Fibroblast of lung (primary cell): Measurements from ENCODE around the gene ATRIP. TPM values are rescaled to one million over a fixed set of nuclear protein-coding genes. Genes with fewer than 3 reads are reported as not detected.

Source experiments
- DNase-seq, 2 donors: peaks; one replicate each; pipeline versions ENCODE4 v3.0.0 to v3.0.0-alpha.2; 2010; ENCODE audit warnings: low read depth in 2 of 2
- H2AFZ ChIP-seq: 2 replicates; pipeline ENCODE4 v1.5.1; 2012; ENCODE audit warnings: low read length, control low read depth, inconsistent platforms
- H3K27ac ChIP-seq: 2 replicates; pipeline ENCODE4 v1.5.1; 2011; ENCODE audit warnings: low read length, control low read depth; ENCODE audit not compliant: insufficient read depth
- H3K27me3 ChIP-seq: 2 replicates; pipeline ENCODE4 v1.5.1; 2011; ENCODE audit warnings: mild to moderate bottlenecking, low read length; ENCODE audit not compliant: control insufficient read depth, insufficient read depth
- H3K36me3 ChIP-seq: 2 replicates; pipeline ENCODE4 v1.5.1; 2011; ENCODE audit warnings: low read length; ENCODE audit not compliant: control insufficient read depth, insufficient read depth
- H3K4me1 ChIP-seq: 2 replicates; pipeline ENCODE4 v1.5.1; 2011; ENCODE audit warnings: low read length; ENCODE audit not compliant: control insufficient read depth, insufficient read depth; ENCODE audit errors: extremely low read depth
- H3K4me2 ChIP-seq: 2 replicates; pipeline ENCODE4 v1.5.1; 2011; ENCODE audit warnings: low read length, control low read depth; ENCODE audit not compliant: insufficient read depth; ENCODE audit errors: extremely low read depth
- H3K4me3 ChIP-seq, 4 experiments: fragments of 200-600 bp in 1 of 4; sonication (generic) in 1 of 4; replicated peaks in 1 of 4; 2 replicates each; pipeline ENCODE4 v1.5.1; 2011 to 2016; ENCODE audit warnings: low read length in 4 of 4, low read depth in 3 of 4, mild to moderate bottlenecking in 3 of 4, control low read depth in 2 of 4, inconsistent platforms in 1 of 4, mixed read lengths in 1 of 4; ENCODE audit not compliant: insufficient read depth in 1 of 4; ENCODE audit errors: control extremely low read depth in 1 of 4
- H3K79me2 ChIP-seq: 2 replicates; pipeline ENCODE4 v1.5.1; 2012; ENCODE audit warnings: mild to moderate bottlenecking, low read length, inconsistent platforms; ENCODE audit not compliant: control insufficient read depth, insufficient read depth
- H3K9ac ChIP-seq: 2 replicates; pipeline ENCODE4 v1.5.1; 2011; ENCODE audit warnings: mild to moderate bottlenecking, low read length, control low read depth; ENCODE audit not compliant: insufficient read depth
- H3K9me3 ChIP-seq: 2 replicates; pipeline ENCODE4 v1.5.1; 2012; ENCODE audit warnings: low read depth, low read length; ENCODE audit not compliant: control insufficient read depth, insufficient read depth
- H4K20me1 ChIP-seq: 2 replicates; pipeline ENCODE4 v1.5.1; 2011; ENCODE audit warnings: low read length; ENCODE audit not compliant: control insufficient read depth, insufficient read depth; ENCODE audit errors: extremely low read depth
- EZH2 ChIP-seq: IDR thresholded peaks from 2 replicates; pipeline ENCODE4 v1.5.1; 2012; ENCODE audit warnings: low read length, control low read depth, mild to moderate bottlenecking; ENCODE audit errors: missing control alignments
- polyA plus RNA-seq, 2 donors: library from polyadenylated mRNA; depleted of rRNA in 1 of 2; stranded (reverse) in 1 of 2; unstranded in 1 of 2; fragments of >200 nt; gene quantifications; 2 replicates each; pipeline ENCODE4 v1.2.1, GENCODE V29; 2011 to 2012; ENCODE audit warnings: missing spikeins in 1 of 2
- total RNA-seq: library from RNA; depleted of rRNA; stranded (reverse); fragments of >200 nt; gene quantifications from 2 replicates; pipeline ENCODE4 v1.2.1, GENCODE V29; 2014
- TF ChIP-seq, protein P1 (sequence below), 2 donors: IDR thresholded peaks in 1 of 2; conservative IDR thresholded peaks in 1 of 2; 1 replicate in 1 of 2; 2 replicates in 1 of 2; pipeline ENCODE4 v1.5.1; 2011 to 2012; ENCODE audit warnings: low read length in 2 of 2, control low read depth in 1 of 2, inconsistent platforms in 1 of 2, low read depth in 1 of 2, mild to moderate bottlenecking in 1 of 2

The ATRIP gene
- total and polyA plus RNA-seq, 2 donors (not counting 1 experiment from before 2014, with no cell fraction given) = 3.0 to 5.0 TPM

DNA sequence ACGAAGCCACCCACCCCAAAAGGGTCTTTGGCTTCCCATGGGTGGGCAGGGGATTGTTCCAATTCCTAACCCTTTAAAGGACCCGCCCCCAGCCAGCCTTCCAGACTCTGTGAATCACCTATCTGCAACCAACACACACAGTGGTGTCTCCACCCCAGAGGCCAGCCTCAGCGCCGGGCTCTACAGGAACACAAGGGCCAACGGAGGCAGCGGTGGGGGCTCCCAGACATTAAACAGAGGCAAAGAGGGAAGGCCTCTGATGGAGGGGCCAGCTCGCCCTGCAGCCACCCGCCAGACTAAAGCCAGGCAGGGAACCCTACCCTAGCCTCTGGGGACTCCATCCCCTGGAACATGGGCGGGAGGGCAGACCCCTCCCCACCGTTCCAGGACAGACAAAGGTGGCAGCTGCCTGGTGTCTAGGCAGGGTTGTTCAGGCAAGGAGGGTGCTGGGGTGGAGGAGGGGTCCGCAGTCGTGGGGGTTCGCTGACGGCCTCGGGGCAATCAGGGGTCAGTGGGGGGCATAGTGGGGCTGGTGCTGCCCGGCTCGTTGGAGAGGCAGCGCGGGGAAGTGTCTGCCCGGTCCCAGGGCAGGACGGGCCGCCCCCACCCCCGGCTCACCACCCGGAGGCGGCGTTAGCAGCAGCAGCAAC lies 57.0 kb downstream of the ATRIP start:
- peak overlapping the region; percentile 67 for H2AFZ ChIP-seq
- H3K27me3 ChIP-seq = no peaks in the 10 kb centered on the region
- H4K20me1 ChIP-seq = no peaks in the 10 kb centered on the region
- H3K4me3 ChIP-seq = peak overlapping the region; percentile 66 to 84 (median 76)
- H3K9me3 ChIP-seq = no peaks in the 10 kb centered on the region
- peak overlapping the region; percentile 59 for H3K27ac ChIP-seq
- H3K36me3 ChIP-seq = no peaks in the 10 kb centered on the region
- H3K79me2 ChIP-seq = no peaks in the 10 kb centered on the region
- no peak for TF ChIP-seq EZH2
- TF ChIP-seq, protein P1, sequence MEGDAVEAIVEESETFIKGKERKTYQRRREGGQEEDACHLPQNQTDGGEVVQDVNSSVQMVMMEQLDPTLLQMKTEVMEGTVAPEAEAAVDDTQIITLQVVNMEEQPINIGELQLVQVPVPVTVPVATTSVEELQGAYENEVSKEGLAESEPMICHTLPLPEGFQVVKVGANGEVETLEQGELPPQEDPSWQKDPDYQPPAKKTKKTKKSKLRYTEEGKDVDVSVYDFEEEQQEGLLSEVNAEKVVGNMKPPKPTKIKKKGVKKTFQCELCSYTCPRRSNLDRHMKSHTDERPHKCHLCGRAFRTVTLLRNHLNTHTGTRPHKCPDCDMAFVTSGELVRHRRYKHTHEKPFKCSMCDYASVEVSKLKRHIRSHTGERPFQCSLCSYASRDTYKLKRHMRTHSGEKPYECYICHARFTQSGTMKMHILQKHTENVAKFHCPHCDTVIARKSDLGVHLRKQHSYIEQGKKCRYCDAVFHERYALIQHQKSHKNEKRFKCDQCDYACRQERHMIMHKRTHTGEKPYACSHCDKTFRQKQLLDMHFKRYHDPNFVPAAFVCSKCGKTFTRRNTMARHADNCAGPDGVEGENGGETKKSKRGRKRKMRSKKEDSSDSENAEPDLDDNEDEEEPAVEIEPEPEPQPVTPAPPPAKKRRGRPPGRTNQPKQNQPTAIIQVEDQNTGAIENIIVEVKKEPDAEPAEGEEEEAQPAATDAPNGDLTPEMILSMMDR (conservative IDR thresholded peaks at IDR 0.05 in 1 of 2, IDR thresholded peaks at IDR 0.05 in 1 of 2; ENCODE audit: low read depth in 1 of 2, low read length in 2 of 2) = no peak
- peak; percentile 37 to 69 for DNase-seq
- H3K9ac ChIP-seq = peak overlapping the region; percentile 74
- peaks cover 12% of the 10 kb centered on the region for H3K4me1 ChIP-seq
- H3K4me2 ChIP-seq = peak overlapping the region; percentile 97

DNA sequence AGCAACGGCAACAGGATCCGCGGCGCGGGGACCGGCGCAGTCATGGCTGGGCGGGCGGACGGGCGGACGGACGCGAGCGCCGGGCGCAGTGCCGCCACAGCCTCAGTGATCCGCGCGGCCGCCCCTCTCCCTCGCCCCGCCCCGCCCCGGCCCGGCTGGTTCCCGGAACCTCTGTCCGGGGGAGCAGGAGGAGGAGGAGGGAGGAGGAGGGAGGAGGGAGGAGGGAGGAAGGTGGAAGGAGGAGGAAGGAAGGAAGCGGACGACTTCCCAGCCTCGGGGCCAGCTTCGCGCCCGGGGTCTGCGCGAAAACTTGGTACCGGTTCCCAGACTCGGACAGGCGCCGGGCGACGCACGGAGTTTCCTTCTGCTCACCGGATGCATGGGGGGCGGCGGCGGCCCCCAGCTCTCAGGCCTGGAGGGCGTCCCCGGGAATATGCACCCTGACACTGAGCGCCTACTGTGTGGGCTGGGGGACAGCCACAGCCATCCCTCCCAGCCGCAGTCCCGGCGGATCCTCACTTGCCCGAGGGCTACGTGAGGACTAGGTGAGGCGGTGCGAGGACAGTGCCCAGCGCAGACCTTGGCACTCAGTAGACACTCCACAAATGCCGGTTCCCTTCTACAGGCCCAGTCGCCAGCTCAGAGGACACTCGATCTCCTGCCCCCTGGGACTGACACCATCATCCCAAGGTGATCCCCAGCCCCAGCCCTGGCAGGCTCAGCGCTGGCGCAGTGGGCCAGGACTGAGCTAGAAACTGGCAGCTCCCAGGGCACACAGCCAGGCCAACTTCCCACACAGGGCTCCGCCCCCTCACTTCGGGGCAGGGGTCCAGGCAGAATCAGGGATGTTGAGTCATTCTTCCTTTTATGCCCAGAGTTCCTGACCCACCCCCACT lies 57.8 kb downstream of the ATRIP start, which contains the start of gene SHISA5:
Gene SHISA5 (minus strand): TSS at position 124 of the 896 bp plus-strand sequence. CDS start 80 bp downstream, at position 44.
- no peaks in the 10 kb centered on the region for H3K79me2 ChIP-seq
- peak within 1 kb of the TSS; percentile 97 for H3K4me2 ChIP-seq
- peak; percentile 67 to 79 for DNase-seq
- H3K9ac ChIP-seq = peak within 1 kb of the TSS; percentile 74
- H4K20me1 ChIP-seq = no peaks in the 10 kb centered on the region
- H3K27ac ChIP-seq = peak within 1 kb of the TSS; percentile 77
- H3K4me3 ChIP-seq = peak within 1 kb of the TSS; percentile 66 to 84 (median 76)
- TF ChIP-seq EZH2 = no peak
- TF ChIP-seq, protein P1 (conservative IDR thresholded peaks at IDR 0.05 in 1 of 2, IDR thresholded peaks at IDR 0.05 in 1 of 2; ENCODE audit: low read depth in 1 of 2, low read length in 2 of 2) = no peak
- no peaks in the 10 kb centered on the region for H3K36me3 ChIP-seq
- H3K9me3 ChIP-seq = no peaks in the 10 kb centered on the region
- H2AFZ ChIP-seq = peak within 1 kb of the TSS; percentile 88
- H3K27me3 ChIP-seq = no peaks in the 10 kb centered on the region
- peaks cover 12% of the 10 kb centered on the region for H3K4me1 ChIP-seq

DNA sequence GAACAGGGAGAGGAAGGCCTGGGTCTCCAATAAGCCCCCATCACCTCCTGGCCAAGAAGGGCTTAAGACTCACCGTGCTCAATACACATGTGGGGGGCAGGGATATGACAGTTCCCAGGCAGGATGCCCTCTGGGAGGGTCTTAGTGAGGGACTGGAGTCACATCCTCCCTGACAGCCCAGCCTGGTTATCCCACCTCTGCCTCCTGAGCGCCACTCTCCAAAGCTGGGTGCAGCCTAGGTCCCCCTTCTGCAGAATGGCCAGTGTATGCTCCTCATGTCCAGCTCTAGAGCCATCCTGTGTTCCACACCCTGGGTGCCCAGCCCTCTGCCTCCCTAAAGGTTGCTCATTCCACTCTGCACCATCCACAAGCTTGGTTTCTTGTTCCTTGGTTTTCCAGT lies 58.6 kb downstream of the ATRIP start:
- H3K4me2 ChIP-seq = no peak overlapping the region
- no peak overlapping the region for H2AFZ ChIP-seq

More for the DNA sequence above, 58.6 kb downstream of the ATRIP start:
- no peaks in the 10 kb centered on the region for H3K79me2 ChIP-seq
- H3K27me3 ChIP-seq = no peaks in the 10 kb centered on the region
- H4K20me1 ChIP-seq = no peaks in the 10 kb centered on the region
- TF ChIP-seq EZH2 = no peak
- TF ChIP-seq, protein P1 (conservative IDR thresholded peaks at IDR 0.05 in 1 of 2, IDR thresholded peaks at IDR 0.05 in 1 of 2; ENCODE audit: low read depth in 1 of 2, low read length in 2 of 2) = no peak
- H3K36me3 ChIP-seq = no peaks in the 10 kb centered on the region
- H3K9me3 ChIP-seq = no peaks in the 10 kb centered on the region
- H3K27ac ChIP-seq = no peak overlapping the region
- no peak for DNase-seq
- H3K9ac ChIP-seq = no peak overlapping the region
- peaks cover 12% of the 10 kb centered on the region for H3K4me1 ChIP-seq
- H3K4me3 ChIP-seq = peak overlapping the region in 1 of 4 experiments; percentile 76
